ENCODE results near the gene TLR4.

TLR4 gene

DNA sequence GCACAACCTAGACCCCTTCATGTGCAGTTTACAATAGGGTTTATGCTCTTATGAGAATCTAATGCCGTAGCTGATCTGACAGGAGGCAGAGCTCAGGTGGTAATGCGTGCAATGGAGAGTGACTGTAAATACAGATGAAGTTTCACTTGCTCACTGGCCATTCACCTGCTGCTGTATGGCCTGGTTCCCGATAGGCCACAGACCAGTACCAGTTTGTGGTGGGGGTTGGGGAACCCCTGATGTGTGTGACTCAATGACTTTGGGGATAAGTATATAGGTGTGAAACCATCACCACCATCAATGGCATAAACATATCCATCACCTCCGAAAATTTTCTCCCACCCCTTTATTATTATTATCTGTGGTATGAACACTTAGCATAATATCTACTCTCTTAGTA lies 42.1 kb downstream of the TLR4 start:
- no peak for DNase-seq

DNA sequence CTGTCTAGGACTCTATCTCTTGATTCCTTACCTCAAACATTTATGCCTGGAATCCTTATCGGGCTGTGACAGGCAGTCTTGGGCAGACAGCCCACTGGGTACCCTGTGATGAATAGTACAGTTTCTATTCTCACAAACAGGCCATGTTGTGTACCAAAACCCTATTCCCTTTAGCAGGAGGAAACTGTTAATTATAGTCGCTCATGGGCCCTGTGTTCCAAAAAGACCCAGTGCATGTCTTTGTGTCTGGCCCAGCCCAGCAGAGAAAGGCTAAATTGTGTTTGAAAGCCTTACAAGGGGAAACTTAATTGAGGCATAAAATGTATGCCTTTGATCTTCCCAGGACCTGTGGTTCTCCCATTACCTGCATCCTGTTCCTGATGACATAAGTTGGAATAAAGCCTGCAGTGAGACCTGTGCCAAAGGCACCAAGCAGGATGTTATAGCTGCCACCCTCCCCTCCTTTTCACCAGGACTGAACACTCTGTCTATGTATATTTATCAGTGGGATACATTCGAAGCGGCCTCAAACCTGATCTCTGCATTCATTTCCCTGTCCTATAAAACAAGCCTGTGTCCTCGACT lies 43.3 kb downstream of the TLR4 start:
- no peak for DNase-seq

DNA sequence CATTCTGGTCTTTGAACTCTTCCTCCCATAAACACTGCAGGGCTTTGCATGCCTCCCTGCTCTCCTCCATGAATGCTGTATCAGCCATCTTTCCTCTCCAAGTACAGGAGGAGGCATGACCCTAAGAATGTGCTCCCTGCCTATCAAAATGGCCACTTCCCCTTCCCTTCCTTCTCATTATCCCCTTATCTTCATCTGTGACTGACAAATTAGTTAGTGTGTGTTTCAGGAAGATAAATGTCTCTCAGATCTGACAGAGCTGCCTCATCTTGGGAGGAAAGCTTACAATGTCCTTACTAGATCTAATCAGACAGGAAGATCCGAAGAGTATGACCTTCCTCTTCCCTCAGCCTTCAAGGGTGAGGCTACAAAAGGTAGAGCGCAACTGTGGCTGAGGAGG lies 46.2 kb downstream of the TLR4 start:
- DNase-seq = no peak

DNA sequence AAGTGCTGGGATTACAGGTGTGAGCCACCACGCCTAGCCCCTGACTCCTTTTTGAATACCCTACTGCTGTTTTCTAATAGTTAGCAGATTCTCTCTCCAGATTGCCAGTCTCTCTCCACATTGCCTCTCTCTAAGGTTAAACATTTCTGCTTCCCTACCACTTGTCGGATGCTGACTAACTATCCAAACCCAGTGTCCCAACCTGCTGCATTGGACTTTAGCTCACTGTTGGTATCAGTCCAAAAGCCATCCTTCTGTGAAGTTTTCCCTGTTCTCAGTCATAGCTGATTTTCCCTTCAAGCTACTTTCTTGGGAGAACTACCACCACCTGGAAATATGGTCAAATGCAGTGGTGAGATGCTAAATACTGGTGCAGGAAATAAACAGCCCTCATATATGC lies 48.7 kb downstream of the TLR4 start:
- DNase-seq = no peak

DNA sequence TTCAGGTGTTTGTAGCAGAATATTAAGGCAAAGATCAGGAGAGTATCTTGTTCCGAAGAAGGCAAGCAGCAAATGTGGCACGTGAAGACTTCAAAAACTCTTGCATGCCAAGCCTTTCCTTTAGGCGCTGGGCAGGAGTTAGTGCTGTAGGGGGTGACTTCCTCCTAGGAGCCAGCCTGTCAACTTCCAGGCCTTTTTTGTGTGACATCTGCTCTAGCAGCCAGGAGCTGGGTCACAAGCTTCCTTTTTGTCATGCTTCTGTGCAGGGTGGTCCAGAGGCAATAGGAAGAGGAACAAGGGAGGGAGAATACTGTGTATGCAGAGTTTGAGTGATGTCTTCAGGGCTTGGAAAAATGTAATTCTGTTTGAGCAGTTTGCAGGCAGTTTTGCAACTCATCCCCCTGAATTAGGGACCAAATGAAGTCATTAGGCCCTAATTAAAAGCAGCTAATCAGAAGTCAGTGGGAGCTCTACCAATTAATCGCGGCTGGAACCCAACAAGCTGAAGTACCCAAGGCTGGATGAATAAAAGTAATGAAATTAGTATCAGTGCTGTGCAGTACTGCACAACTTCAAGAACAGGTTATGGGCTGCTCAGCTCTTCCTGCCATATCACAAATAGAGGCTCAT lies 53.5 kb downstream of the TLR4 start:
- no peak for DNase-seq

DNA sequence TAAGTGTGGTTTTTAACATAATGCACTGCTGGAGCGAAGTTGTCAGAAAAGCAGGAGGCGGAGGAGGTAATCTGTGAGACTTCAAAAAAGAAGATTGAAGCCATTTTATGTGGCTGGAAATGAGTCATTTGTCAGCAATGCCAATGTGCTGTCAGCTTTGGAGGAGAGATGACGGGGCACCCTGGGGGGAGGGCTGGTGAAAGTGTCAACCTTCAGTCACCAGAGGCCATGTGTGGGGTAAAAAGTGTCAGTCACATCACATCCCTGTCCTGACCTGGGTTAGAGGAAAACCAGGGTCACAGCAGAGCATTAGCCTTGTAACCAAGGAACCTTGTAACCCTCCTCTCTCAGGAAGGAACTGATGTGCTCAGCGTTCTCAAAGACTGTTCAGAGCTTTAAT lies 59.1 kb downstream of the TLR4 start:
- no peak for DNase-seq

DNA sequence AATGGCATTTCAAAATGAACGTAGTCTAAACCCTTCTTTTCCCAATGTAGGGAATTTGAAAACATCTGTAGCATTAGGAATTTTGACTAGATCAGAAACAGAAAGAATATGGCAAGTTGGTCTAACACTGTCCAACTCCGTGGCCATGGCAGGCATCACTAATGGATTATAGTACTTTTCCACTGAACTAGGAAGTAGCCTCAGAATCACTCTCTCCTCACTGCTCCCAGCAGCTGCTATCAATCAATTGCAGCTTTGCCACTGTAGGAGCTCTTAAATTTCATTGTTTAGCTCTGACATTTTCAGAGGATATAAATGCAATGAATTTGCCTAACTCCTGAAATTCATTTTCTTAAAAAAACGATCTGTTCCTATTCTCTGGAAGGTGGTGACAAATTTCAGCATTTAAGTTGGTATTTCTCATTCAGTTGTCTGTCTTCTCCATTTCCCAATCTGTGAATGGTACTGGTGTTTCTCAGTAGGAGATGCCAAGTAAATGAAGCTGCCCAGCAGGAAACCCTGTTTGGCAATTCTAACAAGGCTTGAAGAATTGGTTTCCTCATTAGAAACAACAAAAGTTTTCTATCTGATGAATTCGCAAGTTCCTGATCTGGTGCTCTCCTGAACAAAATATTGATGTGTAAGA lies 64.7 kb downstream of the TLR4 start:
- no peak for DNase-seq

DNA sequence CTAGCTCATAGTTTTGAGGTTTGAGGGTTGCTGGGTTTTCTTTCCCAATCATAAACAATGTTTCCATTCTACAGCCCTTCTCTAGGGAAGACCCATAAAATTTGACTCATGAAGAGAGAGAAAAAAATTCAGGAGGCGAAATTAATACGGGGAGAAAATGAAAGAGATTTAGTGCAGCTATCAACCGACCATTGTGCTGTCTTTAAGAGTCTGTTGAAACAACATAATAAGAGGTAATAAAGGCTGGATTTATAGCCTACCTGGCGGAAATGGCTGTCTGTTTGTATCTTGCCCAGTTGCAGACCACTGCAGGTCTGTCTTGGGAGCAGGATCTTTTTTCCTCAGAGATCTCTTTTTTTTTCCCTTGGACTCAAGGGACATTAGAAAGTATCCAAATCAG lies 66.9 kb downstream of the TLR4 start:
- DNase-seq = no peak

DNA sequence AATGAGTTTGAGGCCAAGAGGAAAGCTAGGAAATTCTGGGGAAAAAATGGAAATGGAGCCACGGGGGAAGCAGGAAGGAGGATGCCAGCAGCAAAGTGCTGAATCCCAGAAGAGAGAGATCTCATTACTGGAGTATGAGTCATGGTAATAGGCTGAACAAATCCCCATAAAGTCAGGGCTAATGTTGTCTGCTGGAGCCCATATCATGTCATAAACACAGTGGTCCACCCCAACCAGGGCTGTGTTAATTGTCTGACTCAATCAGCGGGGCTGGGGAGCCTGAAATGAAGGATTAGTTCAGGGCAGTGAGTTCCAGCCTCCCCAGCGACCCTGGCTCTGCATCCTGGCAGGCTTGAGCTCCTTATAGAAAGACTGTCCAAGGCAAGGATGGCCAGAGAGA lies 68.8 kb downstream of the TLR4 start:
- DNase-seq = no peak

All from CD4-positive, alpha-beta T cell treated with Interleukin-17A for 1 hour (primary cell).